ENCODE measurements around the gene NCR3LG1. TPM values are rescaled to one million over a fixed set of nuclear protein-coding genes. Genes with fewer than 3 reads are reported as not detected.

Gene NCR3LG1
- polyA plus RNA-seq, 1 of the 3 experiments (the other 2 are of a cell fraction) = 0.67 TPM

DNA sequence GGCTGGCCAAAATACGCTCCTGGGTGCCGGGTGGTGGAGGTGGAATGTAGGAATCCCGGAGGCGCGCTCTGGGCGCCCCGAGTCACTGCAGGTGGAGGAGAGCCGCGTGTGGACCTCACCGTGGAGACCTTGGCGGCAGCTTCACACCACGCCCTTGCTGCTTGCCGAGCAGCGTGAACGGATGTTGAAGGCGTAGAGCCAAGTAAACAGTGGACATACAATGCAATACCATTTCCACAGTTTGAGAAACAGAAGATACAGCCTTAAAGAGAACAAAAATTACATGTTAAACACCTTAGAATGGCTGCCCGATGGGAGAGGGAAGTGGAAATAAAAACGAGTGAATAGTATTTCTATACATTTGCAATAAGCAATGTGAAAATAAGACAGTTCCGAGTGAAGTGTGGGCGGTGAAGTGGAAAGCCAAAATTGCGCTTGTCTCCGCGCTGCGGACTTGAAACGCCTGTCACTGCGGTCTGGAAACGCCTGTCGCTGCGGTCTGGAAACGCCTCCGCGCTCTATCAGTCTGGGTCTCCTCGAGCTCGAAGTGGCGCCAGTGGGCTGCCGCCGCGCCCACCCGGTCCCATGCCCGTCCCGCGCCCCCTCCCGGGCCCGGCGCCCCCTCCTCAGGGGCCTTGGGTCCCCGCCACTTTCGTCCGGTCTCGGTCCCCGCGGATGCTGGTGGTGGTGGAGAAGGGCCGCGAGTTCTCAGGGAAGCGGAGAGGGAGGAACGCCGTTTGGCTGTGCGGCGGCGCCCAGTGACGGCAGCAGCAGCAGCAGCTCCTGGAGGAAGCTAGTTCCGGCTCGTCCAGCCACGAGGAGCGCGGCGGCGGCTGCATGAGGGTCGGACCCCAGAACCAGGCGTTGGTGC is 1.6 kb downstream of the NCR3LG1 start (continued):
- no peak for TF ChIP-seq FOXM1 (IDR thresholded peaks at IDR 0.05; ENCODE audit: low read depth)
- TF ChIP-seq RAD21 (IDR thresholded peaks at IDR 0.05; ENCODE audit: low read length) = no peak
- TF ChIP-seq, protein P1, sequence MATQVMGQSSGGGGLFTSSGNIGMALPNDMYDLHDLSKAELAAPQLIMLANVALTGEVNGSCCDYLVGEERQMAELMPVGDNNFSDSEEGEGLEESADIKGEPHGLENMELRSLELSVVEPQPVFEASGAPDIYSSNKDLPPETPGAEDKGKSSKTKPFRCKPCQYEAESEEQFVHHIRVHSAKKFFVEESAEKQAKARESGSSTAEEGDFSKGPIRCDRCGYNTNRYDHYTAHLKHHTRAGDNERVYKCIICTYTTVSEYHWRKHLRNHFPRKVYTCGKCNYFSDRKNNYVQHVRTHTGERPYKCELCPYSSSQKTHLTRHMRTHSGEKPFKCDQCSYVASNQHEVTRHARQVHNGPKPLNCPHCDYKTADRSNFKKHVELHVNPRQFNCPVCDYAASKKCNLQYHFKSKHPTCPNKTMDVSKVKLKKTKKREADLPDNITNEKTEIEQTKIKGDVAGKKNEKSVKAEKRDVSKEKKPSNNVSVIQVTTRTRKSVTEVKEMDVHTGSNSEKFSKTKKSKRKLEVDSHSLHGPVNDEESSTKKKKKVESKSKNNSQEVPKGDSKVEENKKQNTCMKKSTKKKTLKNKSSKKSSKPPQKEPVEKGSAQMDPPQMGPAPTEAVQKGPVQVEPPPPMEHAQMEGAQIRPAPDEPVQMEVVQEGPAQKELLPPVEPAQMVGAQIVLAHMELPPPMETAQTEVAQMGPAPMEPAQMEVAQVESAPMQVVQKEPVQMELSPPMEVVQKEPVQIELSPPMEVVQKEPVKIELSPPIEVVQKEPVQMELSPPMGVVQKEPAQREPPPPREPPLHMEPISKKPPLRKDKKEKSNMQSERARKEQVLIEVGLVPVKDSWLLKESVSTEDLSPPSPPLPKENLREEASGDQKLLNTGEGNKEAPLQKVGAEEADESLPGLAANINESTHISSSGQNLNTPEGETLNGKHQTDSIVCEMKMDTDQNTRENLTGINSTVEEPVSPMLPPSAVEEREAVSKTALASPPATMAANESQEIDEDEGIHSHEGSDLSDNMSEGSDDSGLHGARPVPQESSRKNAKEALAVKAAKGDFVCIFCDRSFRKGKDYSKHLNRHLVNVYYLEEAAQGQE (IDR thresholded peaks at IDR 0.05; ENCODE audit: low read depth, low read length) = no peak
- no peak for TF ChIP-seq FOXJ3 (CRISPR knock-in tag; IDR thresholded peaks at IDR 0.05)
- no peak for TF ChIP-seq EZH2phosphoT487 (IDR thresholded peaks at IDR 0.05; ENCODE audit: borderline replicate concordance, low read depth)
- no peak for TF ChIP-seq EP300 (IDR thresholded peaks at IDR 0.05; ENCODE audit: borderline replicate concordance in 1 of 2, low read depth in 1 of 2, low read length in 1 of 2)
- TF ChIP-seq, protein P2, sequence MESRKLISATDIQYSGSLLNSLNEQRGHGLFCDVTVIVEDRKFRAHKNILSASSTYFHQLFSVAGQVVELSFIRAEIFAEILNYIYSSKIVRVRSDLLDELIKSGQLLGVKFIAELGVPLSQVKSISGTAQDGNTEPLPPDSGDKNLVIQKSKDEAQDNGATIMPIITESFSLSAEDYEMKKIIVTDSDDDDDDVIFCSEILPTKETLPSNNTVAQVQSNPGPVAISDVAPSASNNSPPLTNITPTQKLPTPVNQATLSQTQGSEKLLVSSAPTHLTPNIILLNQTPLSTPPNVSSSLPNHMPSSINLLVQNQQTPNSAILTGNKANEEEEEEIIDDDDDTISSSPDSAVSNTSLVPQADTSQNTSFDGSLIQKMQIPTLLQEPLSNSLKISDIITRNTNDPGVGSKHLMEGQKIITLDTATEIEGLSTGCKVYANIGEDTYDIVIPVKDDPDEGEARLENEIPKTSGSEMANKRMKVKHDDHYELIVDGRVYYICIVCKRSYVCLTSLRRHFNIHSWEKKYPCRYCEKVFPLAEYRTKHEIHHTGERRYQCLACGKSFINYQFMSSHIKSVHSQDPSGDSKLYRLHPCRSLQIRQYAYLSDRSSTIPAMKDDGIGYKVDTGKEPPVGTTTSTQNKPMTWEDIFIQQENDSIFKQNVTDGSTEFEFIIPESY (IDR thresholded peaks at IDR 0.05; ENCODE audit: borderline replicate concordance, low read depth) = no peak
- TF ChIP-seq FOSL2 (IDR thresholded peaks at IDR 0.05; ENCODE audit: borderline replicate concordance, low read depth) = no peak
- TF ChIP-seq JUND (IDR thresholded peaks at IDR 0.05) = no peak
- TF ChIP-seq, protein P3, sequence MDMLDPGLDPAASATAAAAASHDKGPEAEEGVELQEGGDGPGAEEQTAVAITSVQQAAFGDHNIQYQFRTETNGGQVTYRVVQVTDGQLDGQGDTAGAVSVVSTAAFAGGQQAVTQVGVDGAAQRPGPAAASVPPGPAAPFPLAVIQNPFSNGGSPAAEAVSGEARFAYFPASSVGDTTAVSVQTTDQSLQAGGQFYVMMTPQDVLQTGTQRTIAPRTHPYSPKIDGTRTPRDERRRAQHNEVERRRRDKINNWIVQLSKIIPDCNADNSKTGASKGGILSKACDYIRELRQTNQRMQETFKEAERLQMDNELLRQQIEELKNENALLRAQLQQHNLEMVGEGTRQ (IDR thresholded peaks at IDR 0.05; ENCODE audit: borderline replicate concordance, low read depth, low read length) = no peak
- TF ChIP-seq GABPA (IDR thresholded peaks at IDR 0.05; ENCODE audit: low read depth) = no peak; the same call in 1 of the 2 replicates
- no peak for TF ChIP-seq TEAD4 (IDR thresholded peaks at IDR 0.05; ENCODE audit: borderline replicate concordance, insufficient read depth)
- no peak for TF ChIP-seq POLR2AphosphoS5 (IDR thresholded peaks at IDR 0.05; ENCODE audit: low read depth, low read length)
- peak; percentile 88 for TF ChIP-seq MXI1 (IDR thresholded peaks at IDR 0.05; ENCODE audit: low read depth, low read length)
- TF ChIP-seq YY1 (IDR thresholded peaks at IDR 0.05; ENCODE audit: low read depth) = no peak
